GM21825 (cell line): ENCODE results near the gene C7orf57.

ENCODE experiments used
- ATAC-seq: cut with Tn5 transposase; IDR thresholded peaks from one replicate; pipeline ENCODE4 v1.9.1; 2021; ENCODE audit warnings: mild to moderate bottlenecking, moderate library complexity; ENCODE audit not compliant: unreplicated experiment

Gene C7orf57

GRCh38 chr7:48108959-48109847 lies 73.9 kb downstream of the C7orf57 start:
- ATAC-seq, result no peak

GRCh38 chr7:48109848-48110663 lies 74.7 kb downstream of the C7orf57 start:
- peak; percentile 88 for ATAC-seq

GRCh38 chr7:48110868-48111267 lies 75.5 kb downstream of the C7orf57 start:
- ATAC-seq, result no peak
